Stimulated activated naive B cell treated with anti-CD40 and anti-IgM and Interleukin-4, amounts not matched to agents 10 μg/mL and 1 μg/mL and 100 μg/mL, for 72 hours (primary cell): ENCODE measurements around the gene SPTY2D1.
A peak's percentile ranks its signal among the peaks of the same experiment; 100 is the strongest.
"Not testable (repeated sequence)": the region's sequence is repeated elsewhere in the genome, so short reads cannot be mapped to it uniquely, and the experiment has no call there.

Experiments
- ATAC-seq, 2 donors: fragments of 150-1000 bp; cut with Tn5 transposase; replicated peaks; 2 replicates each; pipeline ENCODE4 v1.10.0; 2021; ENCODE audit warnings: moderate library complexity in 1 of 2
- DNase-seq: peaks from one replicate; pipeline ENCODE4 v3.0.0; 2021
- H3K27ac Mint-ChIP-seq: one replicate; pipeline ENCODE4 v1.8.0; 2022; ENCODE audit warnings: mild to moderate bottlenecking, mixed read lengths
- H3K27me3 Mint-ChIP-seq, 2 donors: one replicate each; pipeline ENCODE4 v1.8.0; 2022; ENCODE audit warnings: mixed read lengths in 2 of 2
- H3K36me3 Mint-ChIP-seq, 2 donors: one replicate each; pipeline ENCODE4 v1.8.0; 2022; ENCODE audit warnings: mixed read lengths in 2 of 2, mild to moderate bottlenecking in 1 of 2
- H3K4me1 Mint-ChIP-seq, 2 donors: one replicate each; pipeline ENCODE4 v1.8.0; 2022; ENCODE audit warnings: mixed read lengths in 2 of 2, mild to moderate bottlenecking in 1 of 2
- H3K4me3 Mint-ChIP-seq, 2 donors: one replicate each; pipeline ENCODE4 v1.8.0; 2022; ENCODE audit warnings: mild to moderate bottlenecking in 2 of 2, mixed read lengths in 2 of 2, moderate library complexity in 1 of 2
- H3K9me3 Mint-ChIP-seq, 2 donors: one replicate each; pipeline ENCODE4 v1.8.0; 2022; ENCODE audit warnings: mixed read lengths in 2 of 2, mild to moderate bottlenecking in 1 of 2

SPTY2D1 gene, protein sequence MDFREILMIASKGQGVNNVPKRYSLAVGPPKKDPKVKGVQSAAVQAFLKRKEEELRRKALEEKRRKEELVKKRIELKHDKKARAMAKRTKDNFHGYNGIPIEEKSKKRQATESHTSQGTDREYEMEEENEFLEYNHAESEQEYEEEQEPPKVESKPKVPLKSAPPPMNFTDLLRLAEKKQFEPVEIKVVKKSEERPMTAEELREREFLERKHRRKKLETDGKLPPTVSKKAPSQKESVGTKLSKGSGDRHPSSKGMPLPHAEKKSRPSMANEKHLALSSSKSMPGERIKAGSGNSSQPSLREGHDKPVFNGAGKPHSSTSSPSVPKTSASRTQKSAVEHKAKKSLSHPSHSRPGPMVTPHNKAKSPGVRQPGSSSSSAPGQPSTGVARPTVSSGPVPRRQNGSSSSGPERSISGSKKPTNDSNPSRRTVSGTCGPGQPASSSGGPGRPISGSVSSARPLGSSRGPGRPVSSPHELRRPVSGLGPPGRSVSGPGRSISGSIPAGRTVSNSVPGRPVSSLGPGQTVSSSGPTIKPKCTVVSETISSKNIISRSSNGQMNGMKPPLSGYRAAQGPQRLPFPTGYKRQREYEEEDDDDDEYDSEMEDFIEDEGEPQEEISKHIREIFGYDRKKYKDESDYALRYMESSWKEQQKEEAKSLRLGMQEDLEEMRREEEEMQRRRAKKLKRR

DNA sequence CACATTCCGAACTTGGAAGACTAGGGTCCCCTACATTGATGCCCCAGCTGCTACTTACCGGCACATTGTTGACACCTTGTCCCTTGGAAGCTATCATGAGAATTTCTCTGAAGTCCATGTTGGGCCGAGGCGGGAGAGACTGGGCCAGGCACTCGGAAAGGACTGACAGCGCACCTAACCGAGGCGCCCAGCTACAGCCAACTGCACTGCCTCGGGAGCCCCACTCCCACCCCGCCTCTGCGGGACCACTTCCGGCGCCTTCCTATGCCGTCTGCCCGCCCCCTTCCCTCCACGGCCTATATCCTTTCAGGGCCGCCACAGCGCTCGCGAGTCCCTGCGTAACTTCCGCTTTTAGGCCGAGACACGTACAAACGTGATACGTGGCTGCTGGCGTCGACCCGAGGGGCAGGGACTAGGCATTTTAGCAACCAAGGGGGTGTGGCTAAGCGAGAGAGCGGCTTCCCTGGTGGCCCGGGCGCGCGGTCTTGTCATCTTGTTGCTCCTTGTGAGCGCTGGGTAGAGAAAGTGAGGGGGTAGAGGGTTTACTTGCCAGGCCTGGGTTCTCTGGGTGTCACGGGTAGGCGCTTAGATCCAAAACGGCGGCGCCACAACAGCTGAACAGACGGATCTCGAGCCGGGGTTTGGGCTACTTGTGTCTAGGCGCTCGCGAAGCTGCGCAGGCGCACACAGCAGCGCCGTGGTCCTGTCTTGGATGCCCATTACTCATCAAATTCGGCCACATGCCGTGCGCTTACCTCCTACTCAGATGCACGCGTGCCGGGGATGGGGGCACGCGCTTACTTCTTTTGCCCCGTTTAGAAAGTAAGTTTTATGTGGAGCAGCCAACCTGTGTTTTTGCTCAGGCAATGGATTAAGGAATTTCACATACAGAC lies at the start of gene SPTY2D1:
Gene SPTY2D1, minus strand, starts transcription at position 203 of the 893 bp plus-strand sequence. Its CDS starts 85 bp downstream, at position 118.
- Mint-ChIP-seq H3K4me1 (peaks cover 11 to 27% of the 10 kb centered on the region in 2 donors), H3K36me3 (peaks cover 0 to 4% of the 10 kb centered on the region in 2 donors), H3K27me3 (peaks cover 0 to 8% of the 10 kb centered on the region in 2 donors), H3K9me3 (no peaks in the 10 kb centered on the region), H3K27ac (peak within 1 kb of the TSS; percentile 98), H3K4me3 (peak within 1 kb of the TSS; percentile 89 to 92)
- ATAC-seq (peak; percentile 95 to 97), DNase-seq (peak; percentile 98)

DNA sequence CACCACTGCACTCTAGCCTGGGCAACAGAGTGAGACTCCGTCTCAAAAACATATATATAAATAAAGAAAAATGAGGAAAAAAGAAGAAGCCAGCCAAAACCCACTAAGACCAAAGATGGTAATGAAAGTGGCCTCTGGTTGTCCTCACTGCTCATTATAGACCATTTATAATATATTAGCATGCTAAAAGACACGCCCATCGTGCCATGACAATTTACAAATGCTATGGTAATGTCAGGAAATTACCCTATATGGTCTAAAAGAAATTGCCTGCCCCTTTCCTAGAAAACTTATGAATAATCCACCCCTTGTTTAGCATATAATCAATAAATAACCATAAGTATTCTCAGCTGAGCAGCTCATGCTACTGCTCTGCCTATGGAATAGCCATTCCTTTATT lies 48.3 kb upstream of the SPTY2D1 start:
- no peak for ATAC-seq

DNA sequence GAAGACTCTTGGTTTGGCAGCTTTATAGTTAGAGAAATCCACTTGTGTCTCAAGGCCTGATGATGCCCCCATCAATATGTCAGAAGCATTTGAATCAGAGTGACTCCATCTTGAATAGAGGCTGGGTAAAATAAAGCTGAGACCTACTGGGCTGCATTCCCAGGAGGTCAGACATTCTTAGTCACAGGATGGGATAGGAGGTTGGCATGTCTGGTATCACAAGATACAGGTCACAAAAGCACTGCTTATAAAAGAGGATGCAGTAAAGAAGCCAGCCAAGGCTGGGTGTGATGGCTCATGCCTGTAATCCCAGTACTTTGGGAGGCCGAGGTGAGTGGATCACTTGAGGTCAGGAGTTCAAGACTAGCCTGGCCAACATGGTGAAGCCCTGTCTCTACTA lies 47.8 kb upstream of the SPTY2D1 start:
- H3K27me3 Mint-ChIP-seq = peaks cover 17 to 26% of the 10 kb centered on the region in 2 donors
- not testable (repeated sequence) for H3K27ac Mint-ChIP-seq, H3K4me1 Mint-ChIP-seq, H3K4me3 Mint-ChIP-seq, H3K36me3 Mint-ChIP-seq, DNase-seq, ATAC-seq, H3K9me3 Mint-ChIP-seq

More for the DNA sequence above, 48.3 kb upstream of the SPTY2D1 start:
- H3K36me3 Mint-ChIP-seq = no peaks in the 10 kb centered on the region
- no peak for DNase-seq
- no peaks in the 10 kb centered on the region for H3K9me3 Mint-ChIP-seq
- no peak overlapping the region for H3K4me3 Mint-ChIP-seq
- H3K4me1 Mint-ChIP-seq = no peaks in the 10 kb centered on the region
- no peak overlapping the region for H3K27ac Mint-ChIP-seq
- peaks cover 17 to 26% of the 10 kb centered on the region in 2 donors for H3K27me3 Mint-ChIP-seq

DNA sequence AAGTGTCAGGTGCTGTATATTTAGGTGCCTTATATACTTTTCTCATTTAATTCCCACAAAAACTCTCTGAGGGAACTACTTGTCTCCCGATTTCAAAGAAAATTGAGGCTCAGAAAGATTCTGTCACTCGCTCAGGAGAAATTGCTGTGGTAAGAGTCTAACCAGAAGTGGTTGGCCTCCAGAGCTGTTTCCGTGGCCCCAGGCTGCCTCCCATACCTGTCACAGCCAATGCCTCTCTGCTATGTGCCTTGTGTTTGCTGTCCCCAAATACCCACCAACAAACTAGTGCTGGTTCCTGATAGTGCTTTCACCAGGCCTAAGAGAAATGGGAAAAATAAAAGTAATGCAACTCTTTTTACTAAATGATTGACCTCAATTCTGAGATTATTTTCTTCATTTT lies 43.4 kb upstream of the SPTY2D1 start:
- DNase-seq (no peak), ATAC-seq (no peak)
- no peak overlapping the region for H3K27ac Mint-ChIP-seq
- H3K36me3 Mint-ChIP-seq = no peaks in the 10 kb centered on the region
- H3K4me3 Mint-ChIP-seq = no peak overlapping the region
- H3K4me1 Mint-ChIP-seq = no peaks in the 10 kb centered on the region
- no peaks in the 10 kb centered on the region for H3K9me3 Mint-ChIP-seq
- H3K27me3 Mint-ChIP-seq = peaks cover 0 to 4% of the 10 kb centered on the region in 2 donors

DNA sequence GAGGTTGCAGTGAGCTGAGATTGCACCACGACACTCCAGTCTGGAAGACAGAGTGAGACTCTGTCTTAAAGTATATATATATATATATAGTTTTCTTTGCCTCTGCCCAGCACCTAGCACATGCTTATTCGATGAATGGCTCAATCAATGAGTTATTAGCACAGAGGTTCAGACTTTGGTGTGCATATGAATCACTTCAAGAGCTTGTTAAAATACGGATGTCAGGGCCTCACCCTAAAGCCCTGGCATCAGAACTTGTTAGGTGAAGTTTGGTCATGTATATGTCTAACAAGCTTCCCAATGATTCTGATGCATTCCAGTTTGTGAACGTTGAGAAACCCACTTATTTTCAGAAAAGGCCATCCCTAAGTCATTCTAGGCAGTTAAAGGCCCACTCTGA lies 42.7 kb upstream of the SPTY2D1 start:
- no peak overlapping the region for H3K4me3 Mint-ChIP-seq
- DNase-seq (no peak), ATAC-seq (no peak)
- H3K4me1 Mint-ChIP-seq = no peaks in the 10 kb centered on the region
- peaks cover 0 to 4% of the 10 kb centered on the region in 2 donors for H3K27me3 Mint-ChIP-seq
- no peak overlapping the region for H3K27ac Mint-ChIP-seq
- no peaks in the 10 kb centered on the region for H3K9me3 Mint-ChIP-seq
- no peaks in the 10 kb centered on the region for H3K36me3 Mint-ChIP-seq

DNA sequence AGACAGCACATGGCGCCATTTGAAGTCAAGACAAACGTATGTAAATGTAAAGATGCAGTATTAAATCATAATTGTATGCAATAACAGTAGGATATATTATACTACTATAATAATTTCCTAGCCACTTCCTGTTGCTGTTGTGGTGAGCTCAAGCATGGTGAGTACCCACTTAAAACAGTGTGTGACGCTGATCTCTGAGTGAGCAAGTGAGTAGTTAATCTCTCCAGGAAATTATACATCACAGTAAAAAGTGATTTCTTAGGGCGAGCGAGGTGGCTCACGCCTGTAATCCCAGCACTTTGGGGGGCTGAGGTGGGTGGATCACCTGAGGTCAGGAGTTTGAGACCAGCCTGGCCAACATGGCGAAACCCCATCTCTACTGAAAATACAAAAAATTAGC lies 38.1 kb upstream of the SPTY2D1 start:
- DNase-seq, H3K4me3 Mint-ChIP-seq, H3K4me1 Mint-ChIP-seq, H3K27ac Mint-ChIP-seq, H3K36me3 Mint-ChIP-seq, H3K9me3 Mint-ChIP-seq: not testable (repeated sequence)
- ATAC-seq = peak; percentile 50 to 55
- peaks cover 11 to 18% of the 10 kb centered on the region in 2 donors for H3K27me3 Mint-ChIP-seq

DNA sequence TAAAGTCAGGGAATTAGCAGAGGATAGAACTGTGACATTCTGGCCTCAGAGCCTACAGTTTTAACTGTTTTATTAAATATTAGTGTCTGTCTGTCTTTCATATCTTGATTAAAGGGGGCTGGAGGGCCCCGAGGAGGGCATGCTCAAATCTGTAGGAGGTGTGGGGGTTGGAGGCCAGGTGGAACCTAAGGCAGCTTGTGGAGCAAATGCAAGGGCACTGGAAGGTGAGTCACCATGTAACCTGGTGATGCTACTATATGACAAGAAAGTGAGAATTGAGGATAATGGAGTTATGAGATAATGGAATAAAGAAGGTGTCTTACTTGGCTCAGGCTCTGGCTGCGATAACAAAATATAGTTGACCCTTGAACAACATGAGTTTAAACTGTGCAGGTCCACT lies 37.1 kb upstream of the SPTY2D1 start:
- H3K4me3 Mint-ChIP-seq = no peak overlapping the region
- ATAC-seq (no peak), DNase-seq (no peak)
- peaks cover 6 to 8% of the 10 kb centered on the region in 2 donors for H3K4me1 Mint-ChIP-seq
- H3K27ac Mint-ChIP-seq = no peak overlapping the region
- H3K36me3 Mint-ChIP-seq = no peaks in the 10 kb centered on the region
- no peaks in the 10 kb centered on the region for H3K9me3 Mint-ChIP-seq
- H3K27me3 Mint-ChIP-seq = peaks cover 16 to 23% of the 10 kb centered on the region in 2 donors

DNA sequence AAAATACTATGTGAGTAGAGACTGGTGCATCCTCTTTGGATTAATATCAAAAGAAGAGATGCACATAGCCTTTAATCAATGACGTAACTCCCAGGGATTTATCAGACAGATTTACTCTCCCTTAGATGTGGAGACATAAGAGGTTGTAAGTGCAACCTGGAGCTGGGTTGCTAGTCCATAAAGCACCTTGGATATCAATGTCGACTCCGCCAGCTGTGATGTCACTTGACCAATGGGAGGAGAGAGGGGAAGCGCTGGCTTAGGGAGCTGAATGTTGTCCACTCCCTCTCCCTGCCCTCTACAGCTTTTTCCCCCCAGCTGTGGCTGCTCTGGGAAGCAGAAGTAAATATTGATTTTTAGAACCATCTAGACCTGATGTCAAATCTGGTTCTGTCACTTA lies 35.6 kb upstream of the SPTY2D1 start:
- Mint-ChIP-seq H3K4me1 (peaks cover 6 to 8% of the 10 kb centered on the region in 2 donors), H3K27ac (no peak overlapping the region), H3K36me3 (no peaks in the 10 kb centered on the region), H3K27me3 (peaks cover 16 to 29% of the 10 kb centered on the region in 2 donors), H3K4me3 (no peak overlapping the region), H3K9me3 (no peaks in the 10 kb centered on the region)
- ATAC-seq (no peak), DNase-seq (no peak)

DNA sequence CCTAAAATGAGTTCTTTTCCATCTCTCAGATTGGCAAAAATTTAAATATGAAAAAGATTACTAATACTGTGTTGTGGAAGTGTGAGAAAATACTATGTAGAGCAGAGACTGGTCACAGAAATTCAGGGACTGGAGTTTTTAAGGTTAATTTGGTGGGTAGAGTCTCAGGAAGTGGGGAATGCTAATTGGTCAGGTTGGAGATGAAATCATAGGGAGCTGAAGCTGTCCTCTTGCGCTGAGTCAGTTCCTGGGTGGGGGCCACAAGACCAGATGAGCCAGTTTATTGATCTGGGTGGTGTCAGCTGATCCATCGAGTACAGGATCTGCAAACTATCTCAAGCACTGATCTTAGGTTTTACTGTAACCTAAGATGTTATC lies 35.1 kb upstream of the SPTY2D1 start:
- H3K4me3 Mint-ChIP-seq = no peak overlapping the region
- H3K9me3 Mint-ChIP-seq = no peaks in the 10 kb centered on the region
- H3K27ac Mint-ChIP-seq = no peak overlapping the region
- peaks cover 6 to 8% of the 10 kb centered on the region in 2 donors for H3K4me1 Mint-ChIP-seq
- H3K36me3 Mint-ChIP-seq = no peaks in the 10 kb centered on the region
- peaks cover 16 to 29% of the 10 kb centered on the region in 2 donors for H3K27me3 Mint-ChIP-seq
- no peak for DNase-seq
- no peak for ATAC-seq

DNA sequence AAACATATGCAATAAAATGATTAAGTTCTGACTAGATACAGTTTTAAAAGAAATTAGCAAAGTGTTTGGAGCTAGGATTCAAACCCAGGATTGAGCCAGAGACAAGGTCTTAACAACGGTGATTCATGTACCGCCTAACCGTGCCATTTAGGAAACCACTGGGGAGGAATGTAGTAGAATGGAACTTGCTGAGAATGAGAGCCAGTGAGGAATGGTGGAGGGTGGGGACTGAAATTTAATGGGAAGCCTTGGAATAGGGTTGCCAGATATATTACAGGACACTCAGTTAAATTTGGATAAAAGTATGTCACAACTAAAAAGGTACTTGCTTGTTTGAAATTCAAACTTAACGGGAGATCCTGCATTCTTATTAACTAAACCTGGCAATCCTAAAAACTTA lies 34.0 kb upstream of the SPTY2D1 start:
- H3K36me3 Mint-ChIP-seq = no peaks in the 10 kb centered on the region
- H3K27me3 Mint-ChIP-seq = peaks cover 16 to 31% of the 10 kb centered on the region in 2 donors
- H3K4me3 Mint-ChIP-seq = no peak overlapping the region
- DNase-seq (no peak), ATAC-seq (no peak)
- H3K27ac Mint-ChIP-seq = no peak overlapping the region
- no peaks in the 10 kb centered on the region for H3K9me3 Mint-ChIP-seq
- H3K4me1 Mint-ChIP-seq = peaks cover 6 to 8% of the 10 kb centered on the region in 2 donors

DNA sequence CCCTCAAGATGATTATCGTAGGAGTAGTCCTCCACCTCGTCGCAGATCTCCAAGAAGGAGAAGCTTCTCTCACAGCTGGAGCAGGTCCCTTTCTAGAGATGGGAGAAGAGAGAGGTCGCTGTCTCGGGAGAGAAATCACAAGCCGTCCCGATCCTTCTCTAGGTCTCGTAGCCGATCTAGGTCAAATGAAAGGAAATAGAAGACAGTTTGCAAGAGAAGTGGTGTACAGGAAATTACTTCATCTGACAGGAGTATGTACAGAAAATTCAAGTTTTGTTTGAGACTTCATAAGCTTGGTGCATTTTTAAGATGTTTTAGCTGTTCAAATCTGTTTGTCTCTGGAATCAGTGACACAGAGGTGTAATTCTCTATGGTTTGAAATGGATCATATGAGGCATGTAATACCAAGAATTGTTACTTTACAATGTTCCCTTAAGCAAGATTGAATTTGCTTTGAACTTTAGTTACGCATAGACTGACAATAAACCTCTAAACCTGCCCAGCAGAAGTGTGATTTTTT lies 31.3 kb upstream of the SPTY2D1 start:
- not testable (repeated sequence) for H3K4me3 Mint-ChIP-seq, H3K9me3 Mint-ChIP-seq, H3K4me1 Mint-ChIP-seq, H3K27ac Mint-ChIP-seq, ATAC-seq, H3K36me3 Mint-ChIP-seq, DNase-seq
- peaks cover 24 to 47% of the 10 kb centered on the region in 2 donors for H3K27me3 Mint-ChIP-seq

DNA sequence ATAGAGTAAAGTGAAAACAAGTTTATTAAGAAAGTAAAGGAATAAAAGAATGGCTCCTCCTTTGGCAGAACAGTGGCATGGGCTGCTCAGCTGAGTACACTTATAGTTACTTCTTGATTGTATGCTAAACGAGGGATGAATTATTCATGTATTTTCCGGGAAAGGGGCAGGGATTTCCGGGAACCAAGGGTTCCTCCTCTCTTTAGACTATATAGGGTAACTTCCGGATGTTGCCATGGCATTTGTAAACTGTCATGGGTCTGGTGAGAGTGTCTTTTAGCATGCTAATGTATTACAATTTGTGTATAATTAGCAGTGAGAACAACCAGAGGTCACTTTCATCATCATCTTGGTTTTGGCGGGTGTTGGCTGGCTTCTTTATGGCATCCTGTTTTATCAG lies 23.5 kb upstream of the SPTY2D1 start:
- Mint-ChIP-seq H3K36me3 (no peaks in the 10 kb centered on the region), H3K9me3 (no peaks in the 10 kb centered on the region), H3K4me1 (no peaks in the 10 kb centered on the region), H3K4me3 (no peak overlapping the region), H3K27me3 (peaks cover 16 to 37% of the 10 kb centered on the region in 2 donors), H3K27ac (no peak overlapping the region)
- ATAC-seq = no peak
- DNase-seq = no peak

DNA sequence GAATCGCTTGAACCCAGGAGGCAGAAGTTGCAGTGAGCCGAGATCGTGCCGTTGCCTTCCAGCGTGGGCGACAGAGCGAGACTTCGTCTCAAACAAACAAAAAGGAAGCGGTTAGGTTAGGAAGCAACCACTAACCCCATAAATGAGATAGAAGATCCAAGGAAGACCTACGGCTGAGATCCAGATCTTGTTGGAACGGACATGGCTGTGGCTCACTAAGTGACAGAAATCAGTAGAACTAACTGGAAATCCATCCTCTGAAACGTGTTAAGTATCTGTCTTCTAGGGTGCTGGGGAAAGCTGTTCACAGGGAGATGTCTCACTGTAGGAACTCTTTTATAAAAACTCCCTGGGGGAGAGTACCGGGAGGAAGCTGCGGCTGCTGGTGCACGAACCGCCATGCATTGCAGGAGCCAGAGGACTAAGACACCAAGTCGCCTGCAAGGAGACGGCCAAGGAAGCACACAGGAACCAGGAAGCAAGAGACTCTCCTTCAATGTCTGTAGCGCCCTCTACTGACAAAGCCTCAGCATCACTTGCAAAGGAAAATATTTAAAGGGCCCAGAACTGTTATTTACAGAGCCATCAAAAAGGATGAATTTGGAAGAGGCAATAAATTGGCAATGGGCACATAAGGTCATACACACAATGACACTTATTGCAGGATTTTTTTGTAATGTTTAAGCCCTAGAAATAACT lies 16.9 kb upstream of the SPTY2D1 start:
- no peaks in the 10 kb centered on the region for H3K36me3 Mint-ChIP-seq
- H3K4me1 Mint-ChIP-seq = peaks cover 2 to 13% of the 10 kb centered on the region in 2 donors
- no peaks in the 10 kb centered on the region for H3K27me3 Mint-ChIP-seq
- DNase-seq (peak; percentile 14), ATAC-seq (peak; percentile 52 to 57)
- no peak overlapping the region for H3K27ac Mint-ChIP-seq
- H3K4me3 Mint-ChIP-seq = no peak overlapping the region
- H3K9me3 Mint-ChIP-seq = no peaks in the 10 kb centered on the region
